ENCODE results near the gene TPK1. TPM values are rescaled to one million over a fixed set of nuclear protein-coding genes. Genes with fewer than 3 reads are reported as not detected.

Gene TPK1
- total RNA-seq, 1 donor from 2014 or later = 14.5 TPM

GRCh38 chr7:144474363-144474762, 361.5 kb downstream of the TPK1 start:
- Mint-ChIP-seq H3K27ac (no peak overlapping the region), H3K36me3 (no peaks in the 10 kb centered on the region), H3K9me3 (no peaks in the 10 kb centered on the region), H3K4me3 (no peak overlapping the region), H3K4me1 (no peaks in the 10 kb centered on the region), H3K27me3 (ENCODE audit: insufficient read depth, low read depth) (no peaks in the 10 kb centered on the region)
- TF ChIP-seq CTCF (IDR thresholded peaks at IDR 0.05) (no peak), EZH2phosphoT487 (IDR thresholded peaks at IDR 0.05) (no peak), EZH2 (IDR thresholded peaks at IDR 0.05) (no peak)
- no peak overlapping the region for H2AFZ ChIP-seq (replicated peaks)
- no peaks in the 10 kb centered on the region for H3K9me3 ChIP-seq (ENCODE audit: low read depth)
- H3K27me3 ChIP-seq = no peaks in the 10 kb centered on the region
- H3K79me2 ChIP-seq (ENCODE audit: low read depth) = no peaks in the 10 kb centered on the region
- no peak overlapping the region for H3K4me3 ChIP-seq
- H3F3A ChIP-seq (ENCODE audit: low read depth) = no peaks in the 10 kb centered on the region
- H3K4me1 ChIP-seq = peaks cover 12% of the 10 kb centered on the region
- DNase-seq (ENCODE audit: low spot score) = no peak
- no peak overlapping the region for H3K9ac ChIP-seq
- H3K4me2 ChIP-seq = no peak overlapping the region
- H3K27ac ChIP-seq = no peak overlapping the region
- no peaks in the 10 kb centered on the region for H4K20me1 ChIP-seq (ENCODE audit: low read depth)
- H3K36me3 ChIP-seq = no peaks in the 10 kb centered on the region

GRCh38 chr7:144473908-144474307, 361.9 kb downstream of the TPK1 start:
- H3K27ac ChIP-seq = no peak overlapping the region
- no peaks in the 10 kb centered on the region for H4K20me1 ChIP-seq (ENCODE audit: low read depth)
- no peaks in the 10 kb centered on the region for H3K9me3 Mint-ChIP-seq
- H3K27me3 ChIP-seq = no peaks in the 10 kb centered on the region
- no peaks in the 10 kb centered on the region for H3K27me3 Mint-ChIP-seq (ENCODE audit: insufficient read depth, low read depth)
- no peak overlapping the region for H3K27ac Mint-ChIP-seq
- H3K4me1 ChIP-seq = peaks cover 12% of the 10 kb centered on the region
- no peak for TF ChIP-seq EZH2phosphoT487 (IDR thresholded peaks at IDR 0.05)
- TF ChIP-seq EZH2 (IDR thresholded peaks at IDR 0.05) = no peak
- no peak for TF ChIP-seq CTCF (IDR thresholded peaks at IDR 0.05)
- DNase-seq (ENCODE audit: low spot score) = no peak
- no peak overlapping the region for H3K9ac ChIP-seq
- H3K4me2 ChIP-seq = no peak overlapping the region
- H3K36me3 ChIP-seq = no peaks in the 10 kb centered on the region
- H3K9me3 ChIP-seq (ENCODE audit: low read depth) = no peaks in the 10 kb centered on the region
- H3K4me3 ChIP-seq = no peak overlapping the region
- no peaks in the 10 kb centered on the region for H3K36me3 Mint-ChIP-seq
- H3K79me2 ChIP-seq (ENCODE audit: low read depth) = no peaks in the 10 kb centered on the region
- H2AFZ ChIP-seq (replicated peaks) = no peak overlapping the region
- no peak overlapping the region for H3K4me3 Mint-ChIP-seq
- H3F3A ChIP-seq (ENCODE audit: low read depth) = no peaks in the 10 kb centered on the region
- no peaks in the 10 kb centered on the region for H3K4me1 Mint-ChIP-seq

GRCh38 chr7:144470078-144470477, 365.8 kb downstream of the TPK1 start:
- Mint-ChIP-seq H3K4me3 (no peak overlapping the region), H3K27me3 (ENCODE audit: insufficient read depth, low read depth) (no peaks in the 10 kb centered on the region)

More at GRCh38 chr7:144470078-144470477, 365.8 kb downstream of the TPK1 start:
- Mint-ChIP-seq H3K9me3 (no peaks in the 10 kb centered on the region), H3K4me1 (no peaks in the 10 kb centered on the region), H3K27ac (no peak overlapping the region), H3K36me3 (no peaks in the 10 kb centered on the region)
- Histone ChIP-seq H2AFZ (replicated peaks) (no peak overlapping the region), H3F3A (ENCODE audit: low read depth) (no peaks in the 10 kb centered on the region), H3K79me2 (ENCODE audit: low read depth) (no peaks in the 10 kb centered on the region), H3K36me3 (no peaks in the 10 kb centered on the region), H3K4me2 (no peak overlapping the region), H4K20me1 (ENCODE audit: low read depth) (no peaks in the 10 kb centered on the region), H3K4me1 (peaks cover 3% of the 10 kb centered on the region), H3K9ac (no peak overlapping the region), H3K27me3 (no peaks in the 10 kb centered on the region), H3K27ac (no peak overlapping the region), H3K4me3 (no peak overlapping the region), H3K9me3 (ENCODE audit: low read depth) (no peaks in the 10 kb centered on the region)
- TF ChIP-seq CTCF (IDR thresholded peaks at IDR 0.05) (no peak), EZH2phosphoT487 (IDR thresholded peaks at IDR 0.05) (no peak)
- DNase-seq (ENCODE audit: low spot score) = no peak

Measured in neural progenitor cell (in vitro differentiated cells).